K562 (cell line): ENCODE data around the gene SRRM5. TPM values are rescaled to one million over a fixed set of nuclear protein-coding genes. Genes with fewer than 3 reads are reported as not detected.

Experiments used
- ADNP ChIP-seq: fragments of 200-800 bp; sonication (Bioruptor generic); IDR thresholded peaks from 2 replicates; pipeline ENCODE4 v1.6.1; 2016; ENCODE audit warnings: missing genetic modification characterization, missing compliant biosample characterization
- CBFB ChIP-seq: sonication (generic); formaldehyde crosslinking; IDR thresholded peaks from 2 replicates; pipeline ENCODE4 v1.4.0; 2020; ENCODE audit warnings: mild to moderate bottlenecking, missing genetic modification reagents
- CTBP1 ChIP-seq: fragments of 450-650 bp; IDR thresholded peaks from 2 replicates; pipeline ENCODE4 v1.6.1; 2016; ENCODE audit warnings: borderline replicate concordance
- CTCF ChIP-seq, 3 experiments: IDR thresholded peaks in 2 of 3; conservative IDR thresholded peaks in 1 of 3; 2 replicates each; pipeline ENCODE4 v1.5.1; 2011 to 2012; ENCODE audit warnings: low read length in 3 of 3, mild to moderate bottlenecking in 3 of 3, control low read depth in 2 of 3, improper control_type of control experiment in 1 of 3, inconsistent platforms in 1 of 3, low read depth in 1 of 3, mixed read lengths in 1 of 3, moderate library complexity in 1 of 3; ENCODE audit not compliant: insufficient read depth in 2 of 3
- CXXC5 ChIP-seq: fragments of 250-450 bp; sonication (Bioruptor Pico); IDR thresholded peaks from 2 replicates; pipeline ENCODE4 v1.8.0; 2022; ENCODE audit warnings: inconsistent platforms, mild to moderate bottlenecking, moderate library complexity
- DEAF1 ChIP-seq: fragments of 450-650 bp; formaldehyde crosslinking; IDR thresholded peaks from 2 replicates; pipeline ENCODE4 v1.4.0; 2020; ENCODE audit warnings: mild to moderate bottlenecking, moderate library complexity
- E2F6 ChIP-seq, 2 experiments: IDR thresholded peaks; 2 replicates each; pipeline ENCODE4 v1.6.1; 2011; ENCODE audit warnings: borderline replicate concordance in 1 of 2, control low read depth in 1 of 2, low read depth in 1 of 2, low read length in 1 of 2, mild to moderate bottlenecking in 1 of 2, mixed read lengths in 1 of 2, moderate library complexity in 1 of 2; ENCODE audit not compliant: insufficient read depth in 1 of 2, insufficient read length in 1 of 2, poor library complexity in 1 of 2, severe bottlenecking in 1 of 2; ENCODE audit errors: extremely low read depth in 1 of 2
- KLF16 ChIP-seq: IDR thresholded peaks from 2 replicates; pipeline ENCODE4 v1.6.1; 2016; ENCODE audit warnings: antibody characterized with exemption
- MAZ ChIP-seq, 2 experiments: fragments of 450-650 bp in 1 of 2; sonication (generic) in 1 of 2; formaldehyde crosslinking; IDR thresholded peaks in 1 of 2; conservative IDR thresholded peaks in 1 of 2; 2 replicates each; pipeline versions ENCODE4 v1.4.0 to v1.5.0; 2020; ENCODE audit warnings: mild to moderate bottlenecking in 1 of 2, missing genetic modification reagents in 1 of 2
- MLX ChIP-seq, 2 experiments: fragments of 450-650 bp in 1 of 2; sonication (generic) in 1 of 2; formaldehyde crosslinking; conservative IDR thresholded peaks; 2 replicates each; pipeline versions ENCODE4 v1.4.0 to v1.8.1; 2020 to 2022; ENCODE audit warnings: mild to moderate bottlenecking in 1 of 2, missing genetic modification reagents in 1 of 2
- MYNN ChIP-seq, 2 experiments: sonication (generic); formaldehyde crosslinking in 1 of 2; IDR thresholded peaks; 2 replicates each; pipeline versions ENCODE4 v1.5.0 to v1.6.1; 2016 to 2020; ENCODE audit warnings: antibody characterized with exemption in 1 of 2, missing genetic modification reagents in 1 of 2
- POLR2G ChIP-seq: fragments of 200-400 bp; formaldehyde crosslinking; IDR thresholded peaks from 2 replicates; pipeline ENCODE4 v1.6.1; 2017; ENCODE audit warnings: low read depth, mild to moderate bottlenecking, antibody characterized with exemption, low read length, moderate library complexity
- RAD21 ChIP-seq, 2 experiments: fragments of 250-450 bp in 1 of 2; fragments of 450-650 bp in 1 of 2; sonication (Bioruptor Pico) in 1 of 2; formaldehyde crosslinking in 1 of 2; IDR thresholded peaks in 1 of 2; conservative IDR thresholded peaks in 1 of 2; 2 replicates each; pipeline versions ENCODE4 v1.4.0 to v1.8.0; 2020 to 2022; ENCODE audit warnings: mild to moderate bottlenecking in 2 of 2, moderate library complexity in 1 of 2
- RB1 ChIP-seq: fragments of 450-650 bp; IDR thresholded peaks from 2 replicates; pipeline ENCODE4 v1.6.1; 2017; ENCODE audit warnings: low read depth, mild to moderate bottlenecking
- RBM25 ChIP-seq: fragments of 200-400 bp; formaldehyde crosslinking; IDR thresholded peaks from 2 replicates; pipeline ENCODE4 v1.6.1; 2018; ENCODE audit warnings: low read length, low read depth, moderate library complexity; ENCODE audit not compliant: severe bottlenecking
- SLC30A9 ChIP-seq: fragments of 250-450 bp; sonication (Bioruptor Pico); IDR thresholded peaks from 2 replicates; pipeline ENCODE4 v1.8.0; 2022; ENCODE audit warnings: mild to moderate bottlenecking, moderate library complexity
- SP1 ChIP-seq: sonication (generic); formaldehyde crosslinking; IDR thresholded peaks from 2 replicates; pipeline ENCODE4 v1.8.1; 2022; ENCODE audit warnings: mild to moderate bottlenecking, missing genetic modification reagents
- ZBTB7A ChIP-seq: IDR thresholded peaks from 2 replicates; pipeline ENCODE4 v1.6.1; 2011; ENCODE audit warnings: low read depth, mild to moderate bottlenecking, low read length, moderate library complexity, borderline replicate concordance; ENCODE audit not compliant: control insufficient read depth
- ZNF512 ChIP-seq: IDR thresholded peaks from 2 replicates; pipeline ENCODE4 v1.6.1; 2016; ENCODE audit warnings: missing genetic modification characterization, missing compliant biosample characterization
- polyA plus RNA-seq, 8 experiments: library from polyadenylated mRNA; depleted of rRNA in 4 of 8; stranded (reverse) in 5 of 8; unstranded in 3 of 8; fragments of >200 nt; fragmentation: Nextera tagmentation in 2 of 8; fragmentation: Illumina TruSeq in 1 of 8; extraction: Ambion mirVana in 2 of 8; extraction: Trizol in 1 of 8; gene quantifications; 2 replicates each; pipeline versions ENCODE4 v1.2.1 to v1.2.3, GENCODE V29; 2011 to 2014; ENCODE audit warnings: inconsistent platforms in 1 of 8, missing spikeins in 1 of 8
- total RNA-seq, 7 experiments: library from RNA; depleted of rRNA in 6 of 7; stranded (reverse); fragments of >200 nt in 6 of 7; fragmentation: Illumina TruSeq in 2 of 7; extraction: Trizol in 2 of 7; gene quantifications; 2 replicates each; pipeline versions ENCODE4 v1.2.1 to v1.2.3, GENCODE V29; 2011 to 2021; ENCODE audit warnings: low replicate concordance in 1 of 7

The SRRM5 gene
- total and polyA plus RNA-seq, 9 of the 15 experiments (the other 6 are each of a cell fraction or from before 2014, with no cell fraction given) = 0.09 to 0.45 (median 0.18) TPM; not detected in 2

- TF ChIP-seq MLX (CRISPR knock-in tag; conservative IDR thresholded peaks at IDR 0.05) = no peak
- no peak for TF ChIP-seq DEAF1
- TF ChIP-seq CBFB (CRISPR knock-in tag) = peak; percentile 29; the same call in 1 of the 2 replicates
- TF ChIP-seq MYNN (IDR thresholded peaks at IDR 0.05) = 0 out of 2 replicates have a peak, but pooled peaks have one; percentile 42
- TF ChIP-seq MYNN (CRISPR knock-in tag; IDR thresholded peaks at IDR 0.05) = no peak
- 0 out of 4 replicates have a peak, but pooled peaks of 1 of the 2 experiments have one; percentile 18 for TF ChIP-seq MAZ (CRISPR knock-in tag; conservative IDR thresholded peaks at IDR 0.05 in 1 of 2, IDR thresholded peaks at IDR 0.05 in 1 of 2)
- TF ChIP-seq CTBP1 = peak; percentile 38; the same call in 1 of the 2 replicates
- TF ChIP-seq KLF16 = peak; percentile 29; the same call in 1 of the 2 replicates
- TF ChIP-seq CTCF (IDR thresholded peaks at IDR 0.05 in 2 of 3, conservative IDR thresholded peaks at IDR 0.05 in 1 of 3; ENCODE audit: insufficient read depth in 2 of 3, low read depth in 1 of 3, low read length in 3 of 3) = peak; percentile 66 to 81 (median 76)
- TF ChIP-seq SLC30A9 (CRISPR knock-in tag) = no peak
- no peak for TF ChIP-seq ZNF512 (tag)
- peak; percentile 61 for TF ChIP-seq CXXC5 (CRISPR knock-in tag)
- peak; percentile 33; the same call in 1 of the 2 replicates for TF ChIP-seq ADNP (tag)
- TF ChIP-seq RBM25 = peak; percentile 38
- peak; percentile 61 for TF ChIP-seq SP1 (CRISPR knock-in tag)
- peak; percentile 41; the same call in 1 of the 2 replicates for TF ChIP-seq RB1
- TF ChIP-seq ZBTB7A = peak; percentile 18; the same call in 1 of the 2 replicates
- TF ChIP-seq RAD21 (CRISPR knock-in tag; conservative IDR thresholded peaks at IDR 0.05 in 1 of 2, IDR thresholded peaks at IDR 0.05 in 1 of 2) = peak; percentile 38 to 67
- TF ChIP-seq POLR2G = peak; percentile 42; the same call in 1 of the 2 replicates
- TF ChIP-seq E2F6 (IDR thresholded peaks at IDR 0.05; ENCODE audit: borderline replicate concordance in 1 of 2, extremely low read depth in 1 of 2, insufficient read depth in 1 of 2, insufficient read length in 1 of 2, low read depth in 1 of 2, low read length in 1 of 2, poor library complexity in 1 of 2, severe bottlenecking in 1 of 2) = peak in 1 of 2 experiments; percentile 49
These were observed 13.0 kb downstream of the SRRM5 start (continued) for GRCh38 chr19:43624933-43625332.
